PC-3 (cell line): ENCODE results near the gene DNAJC22. TPM values are rescaled to one million over a fixed set of nuclear protein-coding genes. Genes with fewer than 3 reads are reported as not detected.

ENCODE experiments used
- ATAC-seq: fragments of 200-7000 bp; cut with Tn5 transposase; 2 replicates; pipeline ENCODE4 v1.9.1; 2020; ENCODE audit warnings: mild to moderate bottlenecking, moderate library complexity
- BruUV-seq: library from RNA; stranded (reverse); fragments of 400-500 nt; replicated peaks from 2 replicates; lab custom pipeline; 2021; lab: Mats Ljungman, UMichigan
- CTCF ChIA-PET: fragments of 300-600 bp; sonication (Branson Sonifier 250); formaldehyde crosslinking; loops from one replicate; lab custom pipeline; 2022; ENCODE audit warnings: antibody characterized with exemption; lab: Charles Lee
- POLR2A ChIA-PET: fragments of 300-600 bp; sonication (Branson Sonifier 250); formaldehyde crosslinking; loops from one replicate; lab custom pipeline; 2022; ENCODE audit warnings: antibody characterized with exemption; ENCODE audit not compliant: unreplicated experiment; lab: Charles Lee
- DNase-seq: peaks from one replicate; pipeline ENCODE4 v3.0.0-alpha.2; 2015
- H2AFZ ChIP-seq: fragments of 300-600 bp; sonication (generic); 2 replicates; pipeline ENCODE4 v1.6.0; 2016; ENCODE audit warnings: antibody characterized with exemption, low read length
- H3F3A ChIP-seq: fragments of 300-600 bp; sonication (generic); one replicate; pipeline ENCODE4 v1.6.0; 2017; ENCODE audit warnings: antibody characterized with exemption, low read length, control low read depth, mild to moderate bottlenecking; ENCODE audit not compliant: unreplicated experiment
- H3K27ac ChIP-seq: fragments of 300-600 bp; sonication (generic); 2 replicates; pipeline ENCODE4 v1.5.1; 2016; ENCODE audit warnings: mild to moderate bottlenecking, low read length
- H3K27me3 ChIP-seq: fragments of 300-600 bp; sonication (generic); 2 replicates; pipeline ENCODE4 v1.6.1; 2016; ENCODE audit warnings: low read length, mixed read lengths
- H3K36me3 ChIP-seq: fragments of 300-600 bp; sonication (generic); 2 replicates; pipeline ENCODE4 v1.6.1; 2016; ENCODE audit warnings: low read depth, mixed run types, low read length, mixed read lengths
- H3K4me1 ChIP-seq: fragments of 300-600 bp; sonication (generic); 2 replicates; pipeline ENCODE4 v1.5.1; 2016; ENCODE audit warnings: low read length; ENCODE audit not compliant: insufficient read depth
- H3K4me2 ChIP-seq: fragments of 300-600 bp; sonication (generic); 2 replicates; pipeline ENCODE4 v1.6.0; 2016; ENCODE audit warnings: low read length
- H3K4me3 ChIP-seq: fragments of 300-600 bp; sonication (generic); 2 replicates; pipeline ENCODE4 v1.5.1; 2016; ENCODE audit warnings: mild to moderate bottlenecking, low read length, mixed read lengths
- H3K79me2 ChIP-seq: fragments of 300-600 bp; sonication (generic); 2 replicates; pipeline ENCODE4 v1.6.1; 2017; ENCODE audit warnings: low read length, mixed read lengths
- H3K9ac ChIP-seq: fragments of 300-600 bp; sonication (generic); 2 replicates; pipeline ENCODE4 v1.6.0; 2016; ENCODE audit warnings: mild to moderate bottlenecking, low read length
- H3K9me2 ChIP-seq: fragments of 300-600 bp; sonication (generic); replicated peaks from 2 replicates; pipeline ENCODE4 v1.6.1; 2016; ENCODE audit warnings: mixed run types, low read length, mixed read lengths
- H3K9me3 ChIP-seq: fragments of 300-600 bp; sonication (generic); 2 replicates; pipeline ENCODE4 v1.6.1; 2016; ENCODE audit warnings: low read length, mixed read lengths
- H4K20me1 ChIP-seq: fragments of 300-600 bp; sonication (generic); 2 replicates; pipeline ENCODE4 v1.6.1; 2016; ENCODE audit warnings: low read length, mixed read lengths
- CTCF ChIP-seq: fragments of 300-600 bp; sonication (generic); conservative IDR thresholded peaks from 2 replicates; pipeline ENCODE4 v1.5.1; 2017; ENCODE audit warnings: antibody characterized with exemption, low read depth, mild to moderate bottlenecking, low read length
- EZH2 ChIP-seq: fragments of 300-600 bp; sonication (generic); IDR thresholded peaks from one replicate; pipeline ENCODE4 v1.6.1; 2017; ENCODE audit warnings: antibody characterized with exemption, mild to moderate bottlenecking, low read length; ENCODE audit not compliant: unreplicated experiment
- EZH2phosphoT487 ChIP-seq: fragments of 300-600 bp; sonication (generic); IDR thresholded peaks from 2 replicates; pipeline ENCODE4 v1.6.1; 2018; ENCODE audit warnings: mild to moderate bottlenecking, antibody characterized with exemption, low read length, borderline replicate concordance
- intact Hi-C: fragments of 100-400 bp; cut with micrococcal nuclease; formaldehyde crosslinking; loops from 2 replicates; pipeline ENCODE4 v1.9.0; 2023
- total RNA-seq: library from RNA; depleted of rRNA; stranded (reverse); fragments of >200 nt; gene quantifications from 2 replicates; pipeline ENCODE4 v1.2.3, GENCODE V29; 2014

Gene DNAJC22
- total RNA-seq, 1 experiment from 2014 or later = 12.9 TPM

- intact Hi-C loops = no loop called here
- H2AFZ ChIP-seq = peak overlapping the region; percentile 95
- H3K36me3 ChIP-seq = peaks cover 20% of the 10 kb centered on the region
- POLR2A ChIA-PET = interaction anchor here (0.7 to 1.0 kb wide), 2 partner anchors 25 to 34 kb away, joined by 3 to 5 read pairs; no protein-coding TSS in a partner anchor
- H3K9ac ChIP-seq = peak overlapping the region; percentile 91
- no peaks in the 10 kb centered on the region for H4K20me1 ChIP-seq
- no peaks in the 10 kb centered on the region for H3F3A ChIP-seq
- peaks cover 19% of the 10 kb centered on the region for H3K79me2 ChIP-seq
- peaks cover 12% of the 10 kb centered on the region; the same call in 1 of the 2 replicates for H3K4me1 ChIP-seq
- DNase-seq (no peak), ATAC-seq (no peak)
- CTCF ChIA-PET = interaction anchor here (0.6 to 1.7 kb wide), 7 partner anchors 9 to 334 kb away, joined by 3 to 23 read pairs (median 5); no protein-coding TSS in a partner anchor
- H3K27me3 ChIP-seq = no peaks in the 10 kb centered on the region
- H3K9me3 ChIP-seq = no peaks in the 10 kb centered on the region
- TF ChIP-seq EZH2phosphoT487 (no peak), EZH2 (no peak), CTCF (no peak)
- H3K27ac ChIP-seq = 0 out of 2 replicates have a peak overlapping the region, but pooled peaks have one; percentile 9
- peak overlapping the region; percentile 87 for H3K4me2 ChIP-seq
- peak overlapping the region; percentile 87 for H3K4me3 ChIP-seq
- BruUV-seq = TSS peak; percentile 94
- H3K9me2 ChIP-seq = no peaks in the 10 kb centered on the region
These were observed 24.4 kb upstream of the DNAJC22 start for GRCh38 chr12:49322367-49322707.

- no peaks in the 10 kb centered on the region for H3K27me3 ChIP-seq
- intact Hi-C loops = no loop called here
These were observed 23.8 kb upstream of the DNAJC22 start, which contains the start of gene TROAP for GRCh38 chr12:49322708-49323523. Gene TROAP (plus strand): TSS chr12:49323255. CDS start chr12:49323609, 354 bp downstream.

More at GRCh38 chr12:49322708-49323523, 23.8 kb upstream of the DNAJC22 start, which contains the start of gene TROAP:
- TF ChIP-seq EZH2phosphoT487 (no peak), CTCF (no peak), EZH2 (no peak)
- Histone ChIP-seq H4K20me1 (no peaks in the 10 kb centered on the region), H3K79me2 (peaks cover 19% of the 10 kb centered on the region), H3K4me2 (peak within 1 kb of the TSS; percentile 100), H3K4me1 (peaks cover 12% of the 10 kb centered on the region; the same call in 1 of the 2 replicates), H3K36me3 (peaks cover 22% of the 10 kb centered on the region), H3K4me3 (peak within 1 kb of the TSS; percentile 87), H3K9me2 (no peaks in the 10 kb centered on the region), H3F3A (no peaks in the 10 kb centered on the region), H3K9ac (peak within 1 kb of the TSS; percentile 91), H2AFZ (peak within 1 kb of the TSS; percentile 95), H3K9me3 (no peaks in the 10 kb centered on the region), H3K27ac (0 out of 2 replicates have a peak within 1 kb of the TSS, but pooled peaks have one; percentile 9)
- ChIA-PET POLR2A (interaction anchor here (0.5 to 1.0 kb wide), 11 partner anchors 9 to 991 kb away, joined by 3 to 8 read pairs (median 4); partner anchors contain the start of gene SPATS2), CTCF (interaction anchor here (0.6 to 1.7 kb wide), 9 partner anchors 9 to 334 kb away, joined by 3 to 23 read pairs (median 5); partner anchors contain the start of gene DNAJC22)
- DNase-seq = peak; percentile 99
- peak; percentile 99 for ATAC-seq
- BruUV-seq = no TSS peak
